NCI-H2171 (cell line): ENCODE data around the gene STX10.

Source experiments
- DNase-seq: peaks from one replicate; lab custom pipeline; 2025; lab: John Stamatoyannopoulos, UW

Gene STX10

DNA sequence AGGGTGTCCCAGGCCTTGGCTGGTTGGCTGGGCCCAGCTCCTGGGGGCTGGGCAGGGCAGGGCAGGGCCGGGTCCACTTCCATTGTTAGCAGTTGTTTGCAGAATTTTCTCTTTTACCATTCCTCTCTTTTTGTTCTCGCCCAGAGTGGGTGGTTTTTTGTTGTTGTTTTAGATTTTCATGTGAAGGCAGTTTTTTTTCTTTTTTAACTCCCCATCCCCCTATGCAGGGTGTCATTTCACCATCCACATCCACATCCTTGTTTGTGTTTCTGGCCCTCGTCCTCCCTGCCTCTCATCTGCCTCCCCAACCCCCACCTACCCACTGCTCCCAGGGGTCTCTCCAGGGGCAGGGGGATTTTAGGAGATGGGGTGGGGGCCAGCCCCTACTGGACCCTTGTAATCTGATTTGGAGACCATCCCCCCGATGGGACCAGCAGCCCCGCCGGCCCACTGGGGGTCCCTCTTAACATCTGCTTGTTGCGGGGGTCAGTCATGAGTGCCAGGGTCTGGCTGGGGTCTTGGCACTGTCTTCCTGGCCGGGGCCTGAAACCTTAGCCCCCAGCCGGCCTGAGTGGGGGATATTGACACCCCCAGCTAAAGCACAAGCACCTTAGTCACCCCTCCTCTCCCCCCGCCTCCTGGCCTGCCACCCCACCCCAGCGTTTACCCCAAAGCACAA, 10.4 kb downstream of the STX10 start:
- DNase-seq, result no peak

DNA sequence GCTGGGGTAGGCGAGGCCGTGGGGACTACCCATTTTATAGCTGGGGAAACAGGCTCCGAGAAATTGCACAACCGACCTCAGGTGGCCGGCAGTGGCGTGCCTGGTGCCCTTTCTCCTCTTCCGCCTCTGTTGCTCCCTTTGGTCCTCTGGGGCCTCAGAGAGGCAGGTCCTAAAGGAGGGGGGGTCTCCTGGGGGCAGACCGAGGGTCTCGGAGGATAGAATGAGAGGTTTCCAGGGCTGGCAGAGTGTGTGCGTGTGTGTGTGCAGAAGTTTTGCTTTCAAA, 11.3 kb downstream of the STX10 start:
- DNase-seq, result no peak

DNA sequence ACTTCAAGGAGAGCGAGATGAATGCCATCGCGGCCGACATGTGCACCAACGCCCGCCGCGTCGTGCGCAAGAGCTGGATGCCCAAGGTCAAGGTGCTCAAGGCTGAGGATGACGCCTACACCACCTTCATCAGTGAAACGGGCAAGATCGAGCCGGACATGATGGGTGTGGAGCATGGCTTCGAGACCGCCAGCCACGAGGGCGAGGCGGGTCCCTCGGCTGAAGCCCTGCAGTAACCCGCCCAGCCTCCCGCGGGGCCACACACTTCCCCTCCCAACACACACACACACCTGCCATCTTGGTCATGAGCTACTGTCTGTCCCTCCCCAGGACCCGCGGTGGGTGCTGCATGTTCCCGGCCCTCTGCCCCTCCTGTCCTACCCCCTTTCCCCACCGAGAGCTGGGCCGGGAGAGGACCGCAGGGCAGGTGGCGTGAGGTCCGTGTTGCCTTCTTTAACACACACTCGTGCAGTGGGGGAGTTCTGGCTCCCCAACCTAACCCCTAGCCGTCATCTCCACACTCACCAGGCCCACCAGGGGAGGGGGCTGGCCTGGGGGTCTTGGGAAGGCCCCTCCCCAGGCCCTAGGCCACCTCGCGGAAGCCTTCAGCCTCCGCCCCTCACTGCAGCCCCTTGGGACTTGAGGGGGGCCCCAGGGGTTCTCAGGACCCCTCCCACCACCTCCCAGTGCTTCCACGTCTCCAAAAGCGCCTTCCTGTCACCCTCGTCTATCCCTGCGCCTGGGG, 11.8 kb downstream of the STX10 start:
- DNase-seq, result no peak

DNA sequence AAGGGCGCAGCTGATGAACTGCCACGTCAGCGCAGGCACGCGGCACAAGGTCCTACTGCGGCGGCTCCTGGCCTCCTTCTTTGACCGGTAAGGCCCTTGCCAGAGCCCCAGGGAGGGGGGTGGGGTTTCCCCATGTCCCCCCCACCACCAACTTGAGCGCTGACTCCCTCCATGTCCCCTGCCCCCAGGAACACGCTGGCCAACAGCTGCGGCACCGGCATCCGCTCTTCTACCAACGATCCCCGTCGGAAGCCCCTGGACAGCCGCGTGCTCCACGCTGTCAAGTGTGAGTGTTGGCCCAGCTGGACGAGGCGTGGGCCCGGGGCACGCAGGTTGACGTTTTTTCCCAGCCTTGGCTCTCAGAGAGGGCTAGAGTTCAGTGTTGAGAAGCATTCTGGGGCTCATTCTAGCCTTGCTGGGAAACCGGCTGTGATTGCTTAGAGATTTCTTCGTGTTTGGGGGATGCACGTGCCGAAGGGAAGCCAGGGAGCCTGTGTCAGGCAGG, 12.8 kb downstream of the STX10 start:
- no peak for DNase-seq

DNA sequence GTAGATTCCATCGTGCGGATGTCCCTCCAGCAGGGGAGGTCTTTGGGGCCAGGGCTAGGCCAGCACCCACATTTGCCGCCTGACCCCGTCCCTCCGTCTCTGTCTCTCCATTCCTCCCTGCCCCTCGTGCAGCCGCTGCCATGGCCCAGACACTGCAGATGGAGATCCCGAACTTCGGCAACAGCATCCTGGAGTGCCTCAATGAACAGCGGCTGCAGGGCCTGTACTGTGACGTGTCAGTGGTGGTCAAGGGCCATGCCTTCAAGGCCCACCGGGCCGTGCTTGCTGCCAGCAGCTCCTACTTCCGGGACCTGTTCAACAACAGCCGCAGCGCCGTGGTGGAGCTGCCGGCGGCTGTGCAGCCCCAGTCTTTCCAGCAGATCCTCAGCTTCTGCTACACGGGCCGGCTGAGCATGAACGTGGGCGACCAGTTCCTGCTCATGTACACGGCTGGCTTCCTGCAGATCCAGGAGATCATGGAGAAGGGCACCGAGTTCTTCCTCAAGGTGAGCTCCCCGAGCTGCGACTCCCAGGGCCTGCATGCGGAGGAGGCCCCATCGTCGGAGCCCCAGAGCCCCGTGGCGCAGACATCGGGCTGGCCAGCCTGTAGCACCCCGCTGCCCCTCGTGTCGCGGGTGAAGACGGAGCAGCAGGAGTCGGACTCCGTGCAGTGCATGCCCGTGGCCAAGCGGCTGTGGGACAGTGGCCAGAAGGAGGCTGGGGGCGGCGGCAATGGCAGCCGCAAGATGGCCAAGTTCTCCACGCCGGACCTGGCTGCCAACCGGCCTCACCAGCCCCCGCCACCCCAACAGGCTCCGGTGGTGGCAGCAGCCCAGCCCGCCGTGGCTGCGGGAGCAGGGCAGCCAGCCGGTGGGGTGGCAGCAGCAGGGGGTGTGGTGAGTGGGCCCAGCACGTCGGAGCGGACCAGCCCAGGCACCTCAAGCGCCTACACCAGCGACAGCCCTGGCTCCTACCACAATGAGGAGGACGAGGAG, 14.8 kb downstream of the STX10 start:
- no peak for DNase-seq

DNA sequence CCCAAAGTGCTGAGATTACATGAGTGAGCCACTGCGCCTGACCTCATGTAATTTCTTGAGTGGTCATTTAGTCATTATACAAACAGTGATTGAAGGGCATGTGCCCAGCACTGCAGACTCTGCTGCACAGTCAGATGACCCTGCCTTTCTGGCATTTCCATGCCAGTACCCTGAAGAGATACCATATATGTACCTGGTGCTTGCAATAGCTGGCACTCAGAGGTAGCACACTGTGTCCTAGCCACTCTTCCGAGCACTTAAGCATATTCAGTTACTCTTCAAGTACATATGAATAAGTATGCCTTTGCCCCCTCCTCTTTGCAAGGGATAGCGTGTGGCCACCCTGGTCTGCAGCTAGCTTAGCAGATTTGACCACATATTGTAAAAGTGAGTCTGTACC, 15.5 kb downstream of the STX10 start:
- no peak for DNase-seq

DNA sequence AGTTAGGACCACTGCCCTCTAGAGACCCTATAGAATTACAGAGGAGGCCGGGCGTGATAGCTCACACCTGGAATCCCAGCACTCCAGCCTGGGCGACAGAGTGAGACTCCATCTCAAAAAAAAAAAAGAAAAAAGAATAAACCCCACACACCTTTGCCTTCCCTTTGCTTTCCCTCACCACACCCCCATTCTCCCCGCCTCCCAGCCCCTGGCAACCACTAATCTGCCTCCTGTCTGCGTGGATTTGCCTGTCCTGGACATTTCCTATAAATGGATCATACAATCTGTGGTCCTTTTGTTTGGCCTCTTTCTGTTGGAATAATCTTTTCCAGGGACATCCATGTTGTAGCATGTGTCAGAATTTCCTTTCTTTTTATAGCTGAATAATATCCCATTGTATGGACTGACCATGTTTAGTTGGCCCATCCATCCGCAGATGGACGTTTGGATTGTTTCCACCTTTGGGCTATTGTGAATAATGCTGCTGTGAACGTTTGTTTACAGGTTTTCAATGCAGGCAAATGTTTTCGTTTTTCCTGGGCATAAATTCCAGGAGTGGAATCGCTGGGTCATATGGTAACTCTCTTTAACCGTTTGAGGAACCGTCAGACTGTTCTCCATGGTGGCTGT, 16.8 kb downstream of the STX10 start:
- DNase-seq, result no peak

DNA sequence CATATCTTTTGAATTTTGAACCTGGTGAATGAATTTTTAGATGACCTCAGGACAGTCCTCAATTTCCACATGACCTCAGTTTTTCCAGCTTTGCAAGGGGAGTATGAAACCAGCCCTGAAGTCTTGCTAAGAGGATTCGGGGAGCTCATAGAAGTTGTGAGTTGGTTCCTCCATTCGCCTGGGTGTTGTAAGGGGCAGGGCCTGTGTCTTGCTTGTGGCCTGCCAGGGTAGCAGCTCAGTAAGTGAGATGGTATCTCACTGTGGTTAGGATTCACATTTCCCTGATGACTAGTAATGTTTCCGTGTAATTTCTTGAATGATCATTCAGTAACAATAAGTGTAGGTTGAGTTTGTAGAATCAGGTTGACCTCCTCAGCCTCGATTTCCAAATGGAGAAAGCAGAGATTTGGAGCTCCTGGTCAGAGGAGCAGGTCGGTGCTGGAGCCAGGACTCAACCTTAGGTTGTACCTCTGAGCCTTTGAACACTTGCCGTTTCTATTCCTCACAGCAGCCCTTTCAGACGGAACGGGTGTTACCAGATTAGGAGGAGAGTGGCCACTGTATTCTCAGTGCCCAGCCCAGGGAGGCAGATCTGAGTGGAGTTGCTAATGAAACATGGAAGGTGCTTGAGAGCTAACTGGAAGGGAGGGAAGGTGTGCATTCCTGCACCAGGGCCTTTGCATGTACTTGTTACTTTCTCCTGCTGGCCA, 17.5 kb downstream of the STX10 start:
- no peak for DNase-seq

DNA sequence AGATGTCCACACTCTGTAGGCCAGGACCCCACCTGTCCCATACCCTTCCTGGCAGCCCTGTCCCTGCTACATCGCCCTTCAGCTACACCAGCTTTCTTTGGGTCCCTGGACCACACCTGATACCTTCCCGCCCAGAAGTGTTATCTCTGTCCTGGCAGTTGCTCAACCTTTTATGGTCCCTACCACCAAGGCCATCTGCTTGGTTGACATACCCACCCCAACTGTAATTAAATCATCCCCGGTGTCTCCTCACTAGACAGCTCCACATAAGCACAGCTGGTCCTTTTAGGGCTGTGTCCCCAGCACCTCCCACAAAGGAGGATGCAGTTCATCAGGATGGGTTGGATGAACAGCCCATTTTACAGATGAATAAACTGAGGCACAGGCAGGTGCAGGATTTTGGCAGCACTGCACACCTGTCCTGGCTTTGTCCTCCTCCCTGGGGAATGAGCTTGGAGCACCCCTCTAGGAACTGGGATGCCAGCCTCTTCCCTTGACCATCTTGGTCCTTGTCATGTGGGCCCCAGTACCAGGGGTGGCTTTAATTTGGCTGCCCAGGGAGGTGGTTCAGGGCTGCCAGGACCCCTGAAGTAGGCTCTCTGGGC, 19.2 kb downstream of the STX10 start:
- no peak for DNase-seq

DNA sequence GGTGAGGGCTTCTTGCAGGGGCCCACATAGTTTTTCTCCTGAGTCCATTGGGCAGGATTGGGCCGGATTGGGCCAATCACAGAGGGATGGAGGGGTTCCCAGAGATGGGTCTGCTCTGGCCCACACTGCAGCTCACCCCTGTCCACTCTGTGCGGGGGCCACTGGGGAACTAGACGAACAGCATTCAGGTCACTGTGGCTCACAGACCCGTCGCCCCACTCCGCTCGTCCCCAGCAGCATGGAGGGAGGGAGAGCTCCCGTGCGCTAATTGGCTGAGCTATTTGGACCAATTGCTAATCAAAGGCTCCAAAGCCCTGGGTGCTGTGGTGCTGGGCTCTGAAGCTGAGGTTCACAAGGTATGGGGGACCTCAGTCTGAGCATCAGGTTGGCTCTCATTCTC, 20.8 kb downstream of the STX10 start:
- no peak for DNase-seq

DNA sequence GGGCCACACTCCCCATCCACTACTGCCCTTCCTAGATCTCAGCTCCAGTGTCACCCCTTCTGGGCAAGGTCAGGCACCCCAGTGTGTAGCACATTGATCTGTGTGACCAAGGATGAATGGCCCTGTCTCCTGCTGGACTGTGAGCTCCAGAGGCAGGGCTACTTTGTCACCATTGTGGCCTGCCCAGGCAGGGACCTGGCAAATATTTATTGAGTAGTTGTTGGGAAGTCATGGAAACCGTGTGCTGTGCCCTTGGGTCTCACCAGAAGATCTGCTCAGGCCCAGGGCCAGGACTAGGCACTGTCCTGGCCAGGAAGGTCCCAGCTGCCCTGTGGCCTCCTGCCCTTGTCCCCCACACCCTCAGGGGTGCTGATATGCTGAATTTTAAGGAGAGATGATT, 21.6 kb downstream of the STX10 start:
- no peak for DNase-seq

DNA sequence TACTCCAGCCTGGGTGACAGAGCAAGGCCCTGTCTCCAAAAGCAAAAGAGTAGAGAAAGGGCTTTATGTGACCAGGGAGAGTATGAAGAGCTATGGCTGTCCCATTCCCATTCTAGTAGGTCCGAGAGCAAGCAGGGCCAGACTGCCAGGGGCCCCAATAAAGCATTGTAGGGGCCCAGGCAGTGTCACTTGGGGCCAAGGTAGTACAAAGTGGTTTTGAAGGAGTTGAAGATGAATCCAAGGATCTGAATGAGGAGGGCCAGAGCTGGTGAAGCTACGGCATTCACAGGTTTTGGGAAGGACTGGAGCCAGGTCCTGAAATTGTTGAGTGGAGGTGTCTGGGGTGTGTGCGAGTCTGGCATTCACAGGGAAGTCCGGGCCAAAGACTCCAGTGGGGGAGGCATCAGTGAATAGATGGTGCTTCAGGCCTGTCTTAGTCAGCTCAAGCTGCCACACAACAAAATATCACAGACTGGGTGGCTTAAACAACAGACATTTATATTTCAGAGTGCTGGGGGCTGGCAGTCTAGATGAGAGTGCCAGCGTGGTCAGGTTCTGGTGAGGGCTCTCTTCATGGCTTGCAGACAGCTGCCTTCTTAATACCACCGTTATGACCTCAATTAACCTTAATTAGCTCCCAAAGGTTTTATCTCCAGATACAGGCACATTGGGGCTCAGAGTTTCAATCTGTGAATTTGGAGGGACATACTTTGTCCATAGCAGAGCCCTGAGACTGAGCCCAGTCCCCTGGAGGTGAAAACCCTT, 22.2 kb downstream of the STX10 start:
- DNase-seq, result no peak

DNA sequence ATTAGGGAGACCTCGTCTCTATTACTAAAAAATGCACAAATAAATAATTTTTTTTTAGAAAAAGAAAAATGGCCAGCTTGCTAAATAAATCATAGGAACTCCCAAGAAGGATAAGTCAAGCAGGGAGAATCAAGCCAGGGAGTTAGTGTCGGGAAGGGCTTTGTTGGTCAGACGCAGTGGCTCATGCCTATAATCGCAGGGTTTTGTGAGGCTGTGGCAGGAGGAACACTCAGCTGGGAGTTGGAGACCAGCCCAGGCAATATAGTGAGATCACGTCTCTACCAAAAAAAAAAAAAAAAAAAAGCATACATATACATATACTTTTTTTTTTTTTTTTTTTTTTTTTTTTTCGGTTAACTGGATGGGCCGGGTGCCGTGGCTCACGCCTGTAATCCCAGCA, 23.1 kb downstream of the STX10 start:
- DNase-seq, result no peak

DNA sequence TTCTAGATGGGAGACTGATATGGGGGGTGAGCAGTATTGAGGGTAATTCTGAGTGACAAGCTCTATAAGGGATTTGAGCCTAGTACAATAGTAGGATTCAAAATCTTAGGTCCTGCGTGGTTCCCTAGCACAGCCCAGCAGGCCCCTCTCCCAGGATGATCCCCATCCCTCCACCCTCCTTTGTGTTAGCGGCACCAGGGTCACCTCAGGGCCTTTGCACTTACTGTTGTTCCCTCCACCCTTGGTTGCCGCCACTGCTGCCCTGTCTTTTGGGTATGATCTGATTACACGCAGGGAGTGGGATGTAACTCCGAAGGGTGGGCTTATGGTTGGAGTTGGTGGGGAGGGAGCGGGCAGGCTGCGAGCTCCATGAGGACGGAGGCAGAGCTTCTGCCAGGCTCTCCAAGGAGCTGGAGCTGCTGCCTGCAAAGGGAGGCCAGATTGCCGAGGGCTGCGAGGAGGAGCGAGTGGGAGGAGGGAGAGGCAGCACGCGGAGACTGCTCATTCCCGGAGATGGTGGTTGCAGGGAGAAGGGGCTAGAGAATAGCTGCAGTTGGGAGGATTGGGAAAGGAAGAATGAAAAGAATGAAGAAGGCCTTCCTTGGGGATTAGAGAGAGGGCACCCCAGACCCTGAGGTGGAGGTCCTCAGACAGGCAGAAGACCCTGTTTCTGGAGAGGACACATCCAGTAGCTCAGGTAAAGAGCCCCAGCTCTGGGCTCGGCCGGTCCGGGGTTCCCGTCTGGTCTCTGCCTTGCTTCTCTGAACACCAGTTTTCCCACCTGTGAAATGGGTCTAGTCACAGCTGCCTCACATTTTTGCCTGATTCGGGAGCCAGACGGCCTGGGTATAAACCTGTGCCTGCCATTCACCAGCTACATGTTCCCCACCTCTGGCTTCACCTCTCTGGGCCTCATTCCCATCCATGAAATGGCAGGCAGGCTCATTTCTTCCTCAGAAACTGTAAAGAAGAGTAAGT, 26.9 kb downstream of the STX10 start:
- DNase-seq, result no peak

DNA sequence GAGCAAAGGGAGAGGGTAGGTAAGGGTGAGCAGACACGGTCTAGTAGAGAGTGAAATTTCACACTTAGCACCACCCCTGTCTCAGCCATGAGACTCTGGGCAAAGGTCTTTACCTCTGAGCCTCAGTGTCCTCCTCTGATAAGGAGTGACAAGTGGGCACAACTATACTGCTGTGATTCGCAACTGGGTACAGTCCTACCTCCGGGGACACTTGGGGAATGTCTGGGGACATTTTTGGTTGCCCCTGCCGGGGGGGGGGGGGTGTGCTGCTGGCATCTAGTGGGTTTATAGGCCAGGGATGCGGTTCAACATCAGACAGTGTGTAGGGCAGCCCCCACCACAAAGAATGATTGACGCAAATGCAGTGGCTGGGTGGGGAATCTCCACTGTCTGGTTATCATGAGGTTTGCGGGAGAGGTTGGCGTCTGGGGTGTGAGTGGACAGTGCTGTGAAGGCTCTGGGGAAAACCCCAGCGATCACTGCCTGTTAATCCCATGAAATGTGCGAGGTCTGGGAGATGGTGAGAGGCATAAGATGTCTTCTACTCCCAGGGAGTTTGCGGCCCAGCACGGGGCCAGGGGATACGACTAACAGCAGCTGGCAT, 27.8 kb downstream of the STX10 start:
- no peak for DNase-seq

DNA sequence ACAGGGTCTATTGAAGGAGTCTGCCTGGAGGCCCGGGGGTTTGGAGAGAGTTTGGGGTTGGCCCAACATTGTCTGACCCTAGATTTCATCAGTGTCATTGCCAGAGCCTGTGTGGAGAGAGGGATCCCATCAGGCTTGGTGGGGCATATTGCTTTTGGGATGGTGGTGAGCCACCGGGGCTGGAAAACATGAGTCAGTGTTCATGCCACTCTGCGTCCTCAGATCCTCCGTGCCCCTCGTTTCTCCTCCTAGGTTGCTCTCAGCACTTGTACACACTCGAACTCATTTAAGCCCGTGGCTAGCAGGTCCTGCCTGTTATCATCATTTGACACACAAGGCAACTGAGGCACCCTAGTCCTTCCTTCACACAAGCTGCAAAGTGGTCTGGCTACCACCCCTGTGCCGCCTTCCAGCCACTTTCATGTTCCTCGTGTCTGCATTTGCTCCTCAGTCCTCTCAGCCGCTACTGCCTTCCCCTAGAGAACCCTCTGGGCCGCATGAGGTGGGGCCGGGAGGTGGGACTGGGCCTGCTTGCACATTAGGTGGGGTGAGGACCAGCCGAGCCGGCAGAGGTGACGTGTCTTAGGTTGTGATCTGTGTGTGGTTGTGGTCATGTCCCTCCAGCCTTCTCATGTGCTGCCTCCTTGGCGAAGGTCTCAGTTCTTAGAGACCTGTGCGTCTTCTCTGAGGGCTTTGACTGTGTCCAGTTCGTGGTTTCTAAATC, 28.5 kb downstream of the STX10 start:
- no peak for DNase-seq

DNA sequence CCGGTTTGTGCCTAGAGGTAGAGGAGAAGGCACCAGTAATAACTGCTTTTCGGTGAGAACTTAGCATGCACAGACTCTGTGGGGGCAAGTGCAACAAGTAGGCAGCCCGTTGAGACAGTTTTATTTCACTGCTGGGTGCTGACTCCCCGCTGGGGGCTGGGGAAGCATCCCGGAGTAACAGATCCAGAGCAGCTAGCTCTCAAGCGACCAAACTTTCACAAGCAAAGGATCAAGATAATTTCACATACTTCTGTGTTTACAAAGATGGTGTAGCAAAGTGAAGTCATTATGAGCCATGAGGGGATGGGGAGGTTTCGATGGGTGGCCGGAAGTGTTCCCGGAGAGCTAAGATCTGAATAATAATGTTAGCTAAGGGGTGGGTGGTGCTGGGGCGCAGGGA, 29.4 kb downstream of the STX10 start:
- no peak for DNase-seq

DNA sequence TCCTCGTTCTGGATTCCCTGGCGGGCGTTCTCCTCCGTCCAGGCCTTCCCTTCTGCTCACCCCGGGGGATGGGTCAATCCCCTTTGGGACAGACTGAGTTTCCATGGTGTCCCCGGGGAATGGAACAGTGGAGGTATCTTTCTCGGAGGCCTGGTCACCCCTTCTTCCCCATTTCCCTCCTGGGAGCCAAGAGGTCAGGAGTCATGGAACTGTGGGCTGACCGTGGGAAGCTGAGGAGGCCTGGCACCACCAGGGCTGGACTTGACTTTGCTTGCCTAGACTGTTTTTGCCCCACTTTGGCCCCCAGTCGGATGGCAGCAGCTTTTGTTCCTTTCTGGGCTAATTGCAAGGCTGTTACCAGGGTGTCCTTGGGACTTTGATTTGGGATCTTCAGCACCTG, 30.1 kb downstream of the STX10 start:
- DNase-seq, result no peak
